SK-N-MC (cell line): ENCODE results near the gene CCDC150.

ENCODE experiments used
- EZH2 ChIP-seq: fragments of 200-600 bp; sonication (generic); IDR thresholded peaks from one replicate; pipeline ENCODE4 v1.6.1; 2017; ENCODE audit warnings: antibody characterized with exemption
- FOXP2 ChIP-seq: optimal IDR thresholded peaks from 2 replicates; pipeline ENCODE3; 2011; ENCODE audit warnings: mild to moderate bottlenecking, moderate library complexity; ENCODE audit not compliant: insufficient read depth; ENCODE audit errors: extremely low read length, control extremely low read depth
- POLR2AphosphoS5 ChIP-seq: IDR thresholded peaks from 2 replicates; pipeline ENCODE4 v1.6.1; 2012; ENCODE audit warnings: mild to moderate bottlenecking, low read depth, low read length, borderline replicate concordance

- TF ChIP-seq EZH2 = no peak
- no peak for TF ChIP-seq POLR2AphosphoS5
- no peak for TF ChIP-seq FOXP2
Observed at GRCh38 chr2:196604196-196604595, 35.3 kb upstream of the CCDC150 start.
